CD4-positive, alpha-beta T cell treated with Interleukin-6 for 4 hours (primary cell): Measurements from ENCODE around the gene ZNF831.

Source experiments
- DNase-seq: peaks from one replicate; pipeline ENCODE4 v3.0.0-alpha.2; 2020; ENCODE audit warnings: mixed read lengths

ZNF831 gene

GRCh38 chr20:59141818-59142581 lies 21.6 kb upstream of the ZNF831 start:
- DNase-seq, result no peak

GRCh38 chr20:59143326-59143725 lies 20.3 kb upstream of the ZNF831 start:
- no peak for DNase-seq

- peak; percentile 74 for DNase-seq
Measured at GRCh38 chr20:59144179-59144830, 19.3 kb upstream of the ZNF831 start.

GRCh38 chr20:59144831-59145196 lies 18.8 kb upstream of the ZNF831 start:
- no peak for DNase-seq

- DNase-seq, result no peak
Measured at GRCh38 chr20:59145247-59145923, 18.2 kb upstream of the ZNF831 start.

GRCh38 chr20:59145924-59146779 lies 17.5 kb upstream of the ZNF831 start:
- DNase-seq, result peak; percentile 76

- DNase-seq, result peak; percentile 27
Measured at GRCh38 chr20:59146780-59147565, 16.6 kb upstream of the ZNF831 start.

- no peak for DNase-seq
Measured at GRCh38 chr20:59147586-59147985, 16.0 kb upstream of the ZNF831 start.

- peak; percentile 27 for DNase-seq
Measured at GRCh38 chr20:59148701-59149493, 14.7 kb upstream of the ZNF831 start.

- peak; percentile 78 for DNase-seq
Measured at GRCh38 chr20:59149678-59150504, 13.7 kb upstream of the ZNF831 start.

- no peak for DNase-seq
Measured at GRCh38 chr20:59150821-59151251, 12.8 kb upstream of the ZNF831 start.

- DNase-seq, result no peak
Measured at GRCh38 chr20:59151391-59151790, 12.2 kb upstream of the ZNF831 start.

GRCh38 chr20:59151820-59152219 lies 11.8 kb upstream of the ZNF831 start:
- peak; percentile 54 for DNase-seq

- no peak for DNase-seq
Measured at GRCh38 chr20:59152559-59153354, 10.9 kb upstream of the ZNF831 start.

GRCh38 chr20:59153355-59153681 lies 10.3 kb upstream of the ZNF831 start:
- DNase-seq, result no peak

- DNase-seq, result no peak
Measured at GRCh38 chr20:59153832-59154231, 9.8 kb upstream of the ZNF831 start.

- DNase-seq, result peak; percentile 26
Measured at GRCh38 chr20:59154317-59155013, 9.2 kb upstream of the ZNF831 start.

- DNase-seq, result no peak
Measured at GRCh38 chr20:59157064-59157463, 6.6 kb upstream of the ZNF831 start.

- DNase-seq, result no peak
Measured at GRCh38 chr20:59157531-59157930, 6.1 kb upstream of the ZNF831 start.
